NB4 (cell line): ENCODE data around the gene RECQL.

ENCODE experiments used
- DNase-seq: peaks from one replicate; pipeline ENCODE4 v3.0.0; 2010; ENCODE audit warnings: low read depth
- H3K4me3 ChIP-seq: one replicate; pipeline ENCODE4 v1.5.1; 2011; ENCODE audit warnings: mild to moderate bottlenecking, low read depth, low read length, moderate library complexity
- MYC ChIP-seq: IDR thresholded peaks from 2 replicates; pipeline ENCODE4 v1.6.1; 2011; ENCODE audit warnings: low read depth, low read length
- POLR2A ChIP-seq: IDR thresholded peaks from 2 replicates; pipeline ENCODE4 v1.6.1; 2011; ENCODE audit warnings: mild to moderate bottlenecking; ENCODE audit not compliant: insufficient read length; ENCODE audit errors: extremely low read depth
- TF ChIP-seq, protein P1 (sequence below): IDR thresholded peaks from one replicate; pipeline ENCODE4 v1.5.1; 2012; ENCODE audit warnings: low read depth, low read length
- TF ChIP-seq, protein P2 (sequence below): IDR thresholded peaks from 2 replicates; pipeline ENCODE4 v1.6.1; 2011; ENCODE audit warnings: low read depth, low read length

Gene RECQL

DNA sequence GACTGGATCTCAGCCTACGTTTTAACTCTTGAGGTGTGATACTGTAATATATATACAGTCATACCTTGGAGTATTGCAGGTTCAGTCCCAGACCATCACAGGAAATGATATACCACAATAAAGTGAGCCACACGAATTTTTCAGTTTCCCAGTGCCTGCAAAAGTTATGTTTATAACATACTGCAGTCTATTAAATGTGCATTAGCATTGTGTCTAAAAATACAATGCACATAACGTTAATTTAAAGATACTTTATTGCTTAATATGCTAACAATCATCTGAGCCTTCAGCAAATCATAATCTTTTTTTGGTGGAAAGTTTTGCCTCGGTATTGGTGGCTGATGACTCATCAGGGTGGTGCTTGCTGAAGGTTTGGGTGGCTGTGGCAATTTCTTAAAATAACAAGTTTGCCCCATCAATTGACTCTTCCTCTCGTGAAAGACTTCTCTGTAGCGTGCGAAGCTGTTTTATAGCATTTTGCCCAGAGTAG lies 45.1 kb downstream of the RECQL start:
- TF ChIP-seq, protein P1, sequence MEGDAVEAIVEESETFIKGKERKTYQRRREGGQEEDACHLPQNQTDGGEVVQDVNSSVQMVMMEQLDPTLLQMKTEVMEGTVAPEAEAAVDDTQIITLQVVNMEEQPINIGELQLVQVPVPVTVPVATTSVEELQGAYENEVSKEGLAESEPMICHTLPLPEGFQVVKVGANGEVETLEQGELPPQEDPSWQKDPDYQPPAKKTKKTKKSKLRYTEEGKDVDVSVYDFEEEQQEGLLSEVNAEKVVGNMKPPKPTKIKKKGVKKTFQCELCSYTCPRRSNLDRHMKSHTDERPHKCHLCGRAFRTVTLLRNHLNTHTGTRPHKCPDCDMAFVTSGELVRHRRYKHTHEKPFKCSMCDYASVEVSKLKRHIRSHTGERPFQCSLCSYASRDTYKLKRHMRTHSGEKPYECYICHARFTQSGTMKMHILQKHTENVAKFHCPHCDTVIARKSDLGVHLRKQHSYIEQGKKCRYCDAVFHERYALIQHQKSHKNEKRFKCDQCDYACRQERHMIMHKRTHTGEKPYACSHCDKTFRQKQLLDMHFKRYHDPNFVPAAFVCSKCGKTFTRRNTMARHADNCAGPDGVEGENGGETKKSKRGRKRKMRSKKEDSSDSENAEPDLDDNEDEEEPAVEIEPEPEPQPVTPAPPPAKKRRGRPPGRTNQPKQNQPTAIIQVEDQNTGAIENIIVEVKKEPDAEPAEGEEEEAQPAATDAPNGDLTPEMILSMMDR = no peak
- TF ChIP-seq, protein P2, sequence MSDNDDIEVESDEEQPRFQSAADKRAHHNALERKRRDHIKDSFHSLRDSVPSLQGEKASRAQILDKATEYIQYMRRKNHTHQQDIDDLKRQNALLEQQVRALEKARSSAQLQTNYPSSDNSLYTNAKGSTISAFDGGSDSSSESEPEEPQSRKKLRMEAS = no peak
- no peak for TF ChIP-seq POLR2A
- no peak; the same call in 1 of the 2 replicates for TF ChIP-seq MYC
- peak; percentile 90 for DNase-seq
- no peak overlapping the region for H3K4me3 ChIP-seq

DNA sequence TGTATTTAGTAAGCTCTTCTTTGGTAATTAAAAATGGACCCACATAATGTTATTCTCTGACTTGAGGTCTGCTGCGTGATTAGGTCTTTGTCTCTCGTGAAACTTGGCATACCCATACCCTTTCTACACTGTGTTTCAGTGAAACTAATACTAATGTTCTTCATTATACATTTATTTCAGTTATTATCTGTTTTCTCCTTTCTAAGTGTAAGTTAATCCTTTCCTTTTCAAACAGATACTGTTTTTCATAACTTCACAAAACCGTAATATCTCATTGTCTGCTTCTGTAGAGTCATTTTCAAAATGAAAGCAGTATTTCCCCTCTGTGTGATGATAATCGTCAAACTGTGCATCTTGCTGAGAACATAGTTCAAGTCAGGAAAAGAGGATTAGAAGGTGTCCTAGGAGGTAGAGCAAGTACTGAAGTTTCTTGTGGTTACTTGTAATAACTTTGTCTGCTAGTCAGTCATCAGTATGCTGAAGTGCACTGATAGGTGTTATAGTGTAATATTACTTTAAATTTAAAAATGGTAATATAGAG lies 48.1 kb downstream of the RECQL start:
- TF ChIP-seq, protein P2 = no peak
- TF ChIP-seq POLR2A (no peak), MYC (no peak)
- TF ChIP-seq, protein P1 = no peak
- no peak overlapping the region for H3K4me3 ChIP-seq
- no peak for DNase-seq

DNA sequence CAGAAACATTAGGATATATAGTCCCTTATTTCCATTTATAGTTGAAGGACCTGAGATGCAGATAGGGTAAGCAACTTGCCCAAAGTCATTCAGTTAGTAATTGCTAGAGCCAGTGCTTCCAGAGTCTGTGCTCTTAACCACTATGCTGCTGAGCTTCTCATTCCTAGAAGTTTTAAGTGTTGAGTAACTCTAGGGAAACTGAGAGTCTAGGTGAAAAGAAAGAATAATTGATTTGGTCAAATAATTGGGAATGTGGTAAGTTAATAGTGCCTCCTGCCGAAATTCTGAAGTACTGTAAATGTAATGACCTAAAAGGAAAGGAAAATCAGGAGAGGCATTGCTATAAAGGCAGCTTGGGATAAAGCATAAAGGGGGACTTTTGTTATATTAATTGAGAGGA lies 49.9 kb downstream of the RECQL start:
- TF ChIP-seq, protein P1 = no peak
- TF ChIP-seq, protein P2 = no peak
- TF ChIP-seq MYC = no peak
- no peak for DNase-seq

DNA sequence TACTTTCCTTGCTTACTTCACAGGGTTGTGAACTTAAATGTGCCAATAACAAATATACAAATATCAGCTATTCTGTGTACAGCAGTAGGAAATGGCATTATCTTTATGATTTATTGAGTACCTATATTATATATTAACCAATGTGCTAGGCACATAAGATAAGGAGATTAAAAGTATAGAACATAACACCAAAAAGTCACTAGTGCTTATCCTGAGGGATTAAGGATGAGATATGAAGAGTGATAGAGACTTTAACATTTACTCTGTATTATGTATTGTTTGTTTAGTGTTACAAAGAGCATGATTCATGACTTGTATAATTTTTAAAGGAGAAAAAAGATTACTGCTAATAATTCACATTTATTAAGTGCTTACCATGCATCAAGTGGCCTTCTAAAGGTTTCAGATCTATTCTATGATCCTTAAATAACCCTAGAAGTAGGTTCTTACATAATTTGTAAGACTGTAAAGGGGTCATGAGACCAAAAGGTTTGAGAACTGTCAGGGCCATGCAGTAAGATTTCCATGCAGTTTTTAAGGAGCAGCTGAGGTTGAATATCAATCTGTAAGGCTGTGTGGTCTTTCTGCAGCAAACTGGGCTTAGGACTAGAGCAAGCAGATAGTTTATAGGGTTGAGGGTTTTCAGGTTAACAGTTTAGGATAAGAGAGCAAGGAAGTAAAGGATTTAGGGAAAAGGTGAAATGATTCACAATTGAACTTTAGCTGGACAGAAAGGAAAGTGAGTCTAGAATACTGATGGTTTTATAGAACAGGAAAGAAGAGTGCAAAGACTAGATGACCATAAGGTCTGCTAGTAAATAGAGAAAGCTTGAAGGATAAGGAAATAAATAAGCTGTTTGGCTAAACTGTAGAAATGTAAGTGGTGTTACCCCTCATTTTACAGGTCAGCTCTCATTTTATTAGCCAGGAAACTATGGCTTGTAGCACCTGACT lies 57.0 kb downstream of the RECQL start:
- TF ChIP-seq MYC = no peak
- no peak for TF ChIP-seq POLR2A
- TF ChIP-seq, protein P1 = no peak
- TF ChIP-seq, protein P2 = no peak
- DNase-seq = no peak
- H3K4me3 ChIP-seq = no peak overlapping the region

More for the DNA sequence above, 49.9 kb downstream of the RECQL start:
- H3K4me3 ChIP-seq = no peak overlapping the region

DNA sequence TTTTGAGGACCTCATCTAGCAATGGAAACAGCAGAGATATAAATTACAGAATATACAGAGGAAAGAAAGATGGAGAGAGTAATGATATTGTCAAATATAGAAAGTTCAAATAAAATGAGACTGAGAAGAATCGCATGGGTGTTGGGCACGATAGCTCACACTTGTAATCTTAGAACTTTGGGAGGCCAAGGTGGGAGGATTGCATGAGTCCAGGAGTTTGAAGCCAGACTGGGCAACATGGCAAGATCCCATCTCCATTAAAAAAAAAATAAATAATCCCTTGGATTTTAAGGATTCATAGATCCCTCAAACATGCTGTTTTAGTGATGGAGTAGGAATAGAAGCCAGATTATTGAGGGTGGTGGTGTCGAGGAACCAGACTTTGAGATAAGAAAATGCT lies 62.1 kb downstream of the RECQL start:
- TF ChIP-seq MYC (no peak), POLR2A (no peak)
- TF ChIP-seq, protein P2 = no peak
- TF ChIP-seq, protein P1 = no peak
- no peak for DNase-seq
- H3K4me3 ChIP-seq = no peak overlapping the region
